GM19395 (cell line): Measurements from ENCODE around the gene CBX4.

ENCODE experiments used
- ATAC-seq: cut with Tn5 transposase; IDR thresholded peaks from one replicate; pipeline ENCODE4 v1.9.1; 2021; ENCODE audit warnings: mild to moderate bottlenecking, moderate library complexity; ENCODE audit not compliant: unreplicated experiment

The CBX4 gene

GRCh38 chr17:79790805-79791734 is 48.2 kb downstream of the CBX4 start:
- ATAC-seq = no peak

GRCh38 chr17:79789943-79790804 is 49.1 kb downstream of the CBX4 start:
- no peak for ATAC-seq

GRCh38 chr17:79788989-79789942 is 50.0 kb downstream of the CBX4 start:
- ATAC-seq = no peak

- ATAC-seq = no peak
Measured at GRCh38 chr17:79788455-79788854, 50.8 kb downstream of the CBX4 start.

GRCh38 chr17:79786930-79787643 is 52.2 kb downstream of the CBX4 start:
- no peak for ATAC-seq

GRCh38 chr17:79785900-79786810 is 53.1 kb downstream of the CBX4 start:
- ATAC-seq = no peak

GRCh38 chr17:79785017-79785899 is 54.0 kb downstream of the CBX4 start:
- no peak for ATAC-seq

- no peak for ATAC-seq
Measured at GRCh38 chr17:79784353-79785016, 54.8 kb downstream of the CBX4 start.

GRCh38 chr17:79783891-79784290 is 55.3 kb downstream of the CBX4 start:
- ATAC-seq = no peak
